Stimulated activated CD4-positive, alpha-beta T cell treated with anti-CD3 and anti-CD28 coated beads, Interleukin-4, amount 100 ng/mL, for 24 hours (primary cell): ENCODE results near the gene CAPN14.

Experiments
- DNase-seq: peaks from one replicate; pipeline ENCODE4 v3.0.0-alpha.2; 2020

CAPN14 gene

GRCh38 chr2:31217465-31218200 is at the start of gene CAPN14:
TSS of gene CAPN14 (minus strand) at chr2:31217515. CDS start at chr2:31205447, 12,068 bp downstream.
- DNase-seq, result no peak

GRCh38 chr2:31266804-31267203 is 49.5 kb upstream of the CAPN14 start:
- no peak for DNase-seq

GRCh38 chr2:31265234-31265633 is 47.9 kb upstream of the CAPN14 start:
- no peak for DNase-seq

- DNase-seq, result no peak
Observed at GRCh38 chr2:31263636-31264190, 46.4 kb upstream of the CAPN14 start.

- DNase-seq, result no peak
Observed at GRCh38 chr2:31260870-31261269, 43.6 kb upstream of the CAPN14 start.

- DNase-seq, result no peak
Observed at GRCh38 chr2:31259075-31259474, 41.8 kb upstream of the CAPN14 start.

GRCh38 chr2:31258351-31258750 is 41.0 kb upstream of the CAPN14 start:
- no peak for DNase-seq

- no peak for DNase-seq
Observed at GRCh38 chr2:31256611-31257382, 39.5 kb upstream of the CAPN14 start.

- no peak for DNase-seq
Observed at GRCh38 chr2:31255911-31256571, 38.7 kb upstream of the CAPN14 start.

GRCh38 chr2:31254237-31255203 is 37.2 kb upstream of the CAPN14 start:
- no peak for DNase-seq

GRCh38 chr2:31253356-31254131 is 36.2 kb upstream of the CAPN14 start:
- DNase-seq, result no peak

GRCh38 chr2:31251851-31252250 is 34.5 kb upstream of the CAPN14 start:
- DNase-seq, result no peak

GRCh38 chr2:31251018-31251417 is 33.7 kb upstream of the CAPN14 start:
- no peak for DNase-seq

GRCh38 chr2:31249009-31249690 is 31.8 kb upstream of the CAPN14 start:
- DNase-seq, result no peak

- DNase-seq, result no peak
Observed at GRCh38 chr2:31248139-31248538, 30.8 kb upstream of the CAPN14 start.

- DNase-seq, result no peak
Observed at GRCh38 chr2:31247711-31248110, 30.4 kb upstream of the CAPN14 start.

GRCh38 chr2:31246184-31246852 is 29.0 kb upstream of the CAPN14 start:
- DNase-seq, result no peak

GRCh38 chr2:31244101-31244500 is 26.8 kb upstream of the CAPN14 start:
- DNase-seq, result no peak

GRCh38 chr2:31243053-31243452 is 25.7 kb upstream of the CAPN14 start:
- DNase-seq, result no peak

GRCh38 chr2:31241625-31242270 is 24.4 kb upstream of the CAPN14 start:
- DNase-seq, result no peak
